Measurements from ENCODE around the gene EPS8L2. TPM values are rescaled to one million over a fixed set of nuclear protein-coding genes. Genes with fewer than 3 reads are reported as not detected.

EPS8L2 gene
- polyA plus RNA-seq, 3 donors, result 11.2 to 54.5 (median 29.2) TPM

DNA sequence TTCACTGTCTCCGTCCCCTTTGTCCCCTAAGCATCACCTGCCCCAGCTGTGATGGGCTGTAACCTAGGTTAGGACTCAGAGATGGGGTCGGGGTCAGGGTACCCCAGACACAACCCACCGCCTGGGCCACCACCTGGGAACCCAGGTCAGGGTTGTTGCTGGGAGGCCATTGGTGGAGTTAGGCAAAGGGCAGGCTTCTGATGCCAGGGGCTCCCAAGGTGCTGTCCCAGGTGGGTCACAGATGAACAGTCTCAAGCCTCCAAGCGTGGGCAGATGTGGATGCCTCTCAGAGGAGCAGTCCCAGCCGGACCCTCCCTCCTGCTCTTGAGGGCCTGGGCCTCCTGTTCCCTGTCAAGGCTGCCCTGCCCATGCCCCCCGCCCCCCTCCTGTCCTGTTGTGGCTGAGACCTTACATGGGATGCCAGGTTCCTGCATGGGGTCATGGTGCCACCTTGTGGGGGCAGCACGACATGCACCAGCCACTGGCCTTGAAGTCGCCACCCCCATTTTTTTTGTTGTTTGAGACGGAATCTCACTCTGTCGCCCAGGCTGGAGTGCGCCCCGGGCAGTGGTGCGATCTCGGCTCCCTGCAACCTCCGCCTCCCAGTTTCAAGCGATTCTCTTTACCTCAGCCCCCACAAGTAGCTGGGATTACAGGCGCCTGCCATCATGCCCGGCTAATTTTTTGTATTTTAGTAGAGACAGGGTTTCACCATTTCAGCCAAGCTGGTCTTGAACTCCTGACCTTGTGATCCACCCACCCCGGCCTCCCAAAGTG is 59.2 kb downstream of the EPS8L2 start:
- no peak overlapping the region for H3K27ac ChIP-seq (ENCODE audit: low read depth, low read length)
- 70 to 72% (median 71%) methylated on average over 19 of the region's 19 CpGs for WGBS, 3 donors

DNA sequence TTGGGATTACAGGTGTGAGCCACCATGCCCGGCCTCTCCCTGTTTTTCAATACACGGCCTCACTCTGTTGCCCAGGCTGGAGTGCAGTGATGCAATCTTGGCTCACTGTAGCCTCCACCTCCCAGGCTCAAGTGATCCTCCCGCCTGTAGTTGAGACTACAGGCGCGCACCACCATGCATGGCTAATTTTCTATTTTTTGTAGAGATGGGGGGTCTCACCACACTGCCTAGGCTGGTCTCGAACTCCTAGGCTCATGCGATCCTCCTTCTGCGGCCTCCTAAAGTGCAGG is 59.7 kb downstream of the EPS8L2 start:
- WGBS, 3 donors, result 91 to 98% (median 92%) methylated on average over 8 of the region's 8 CpGs
- no peak overlapping the region for H3K27ac ChIP-seq (ENCODE audit: low read depth, low read length)

DNA sequence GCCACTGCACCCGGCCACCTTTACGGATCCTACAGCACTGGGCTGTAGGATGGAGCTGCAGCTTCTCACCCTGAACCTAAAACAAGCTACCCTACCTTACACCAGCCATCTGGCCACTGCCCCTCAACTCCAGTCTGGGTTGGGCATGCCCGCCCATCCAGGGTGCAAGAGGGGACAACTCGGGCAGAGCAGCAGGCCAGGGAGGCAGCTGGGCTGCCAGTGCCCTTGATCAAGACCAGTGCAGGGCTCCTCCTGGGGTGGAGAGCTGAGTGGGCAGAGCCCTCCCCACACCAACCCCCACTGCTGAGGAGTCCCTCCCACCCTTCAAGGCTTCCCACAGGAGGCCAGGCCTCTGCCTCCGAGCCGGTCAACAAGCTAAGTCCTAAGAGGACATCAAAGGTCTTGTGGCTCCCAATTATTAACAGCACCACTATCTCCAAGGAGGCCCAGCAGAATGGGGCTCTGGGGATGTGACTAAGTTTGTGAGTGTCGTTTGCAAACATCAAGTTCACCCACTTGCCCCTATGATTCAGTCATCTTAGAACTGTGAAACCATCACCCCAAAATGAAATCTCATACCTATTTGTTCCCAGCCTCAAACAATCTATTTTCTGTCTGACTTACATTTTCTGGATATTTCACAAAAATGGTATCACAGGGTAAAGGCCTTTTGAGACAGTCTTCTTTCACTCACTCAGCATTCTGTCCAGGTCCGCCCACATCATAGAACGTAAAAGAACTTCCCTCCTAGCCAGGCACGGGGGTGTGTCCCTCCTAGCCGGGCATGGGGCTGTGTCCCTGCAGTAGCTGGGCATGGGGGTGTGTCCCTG is 60.3 kb downstream of the EPS8L2 start:
- H3K27ac ChIP-seq (ENCODE audit: low read depth, low read length), result no peak overlapping the region
- 76 to 88% (median 77%) methylated on average over 11 of the region's 11 CpGs for WGBS, 3 donors

DNA sequence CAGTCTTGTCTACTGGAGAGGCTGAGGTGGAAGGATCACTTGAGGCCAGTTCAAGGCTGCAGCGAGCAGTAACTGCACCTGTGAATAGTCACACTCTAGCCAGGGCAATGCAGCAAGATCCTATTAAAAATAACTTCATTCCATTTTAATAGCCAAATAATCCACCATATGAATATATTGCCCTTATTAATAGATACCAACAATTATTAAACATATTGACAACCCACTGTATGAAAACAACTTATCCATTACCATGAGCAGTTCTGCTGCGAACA is 60.8 kb downstream of the EPS8L2 start:
- 92 to 95% (median 94%) methylated on average over 2 of the region's 2 CpGs for WGBS, 3 donors
- H3K27ac ChIP-seq (ENCODE audit: low read depth, low read length), result no peak overlapping the region

DNA sequence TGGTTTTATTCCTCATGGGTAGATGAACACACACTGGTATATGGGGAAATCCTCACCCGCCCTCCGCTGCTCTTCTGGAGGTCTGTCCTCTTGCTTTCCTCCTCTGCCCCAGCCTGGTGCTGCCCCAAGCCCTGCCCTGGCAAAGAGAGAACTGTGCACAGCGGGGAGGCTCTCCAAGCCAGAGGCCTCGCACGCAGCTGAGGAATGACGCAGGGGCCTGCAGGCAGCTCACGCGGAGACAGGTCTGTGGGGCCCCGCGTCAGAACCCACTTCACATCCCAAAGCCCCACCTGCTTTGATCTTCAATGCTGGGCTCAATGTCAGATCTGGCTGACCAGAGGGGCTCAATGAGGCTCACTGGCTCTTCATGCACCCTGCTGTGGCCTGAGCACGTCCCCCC is 61.2 kb downstream of the EPS8L2 start:
- 92 to 93% (median 93%) methylated on average over 11 of the region's 11 CpGs for WGBS, 3 donors

DNA sequence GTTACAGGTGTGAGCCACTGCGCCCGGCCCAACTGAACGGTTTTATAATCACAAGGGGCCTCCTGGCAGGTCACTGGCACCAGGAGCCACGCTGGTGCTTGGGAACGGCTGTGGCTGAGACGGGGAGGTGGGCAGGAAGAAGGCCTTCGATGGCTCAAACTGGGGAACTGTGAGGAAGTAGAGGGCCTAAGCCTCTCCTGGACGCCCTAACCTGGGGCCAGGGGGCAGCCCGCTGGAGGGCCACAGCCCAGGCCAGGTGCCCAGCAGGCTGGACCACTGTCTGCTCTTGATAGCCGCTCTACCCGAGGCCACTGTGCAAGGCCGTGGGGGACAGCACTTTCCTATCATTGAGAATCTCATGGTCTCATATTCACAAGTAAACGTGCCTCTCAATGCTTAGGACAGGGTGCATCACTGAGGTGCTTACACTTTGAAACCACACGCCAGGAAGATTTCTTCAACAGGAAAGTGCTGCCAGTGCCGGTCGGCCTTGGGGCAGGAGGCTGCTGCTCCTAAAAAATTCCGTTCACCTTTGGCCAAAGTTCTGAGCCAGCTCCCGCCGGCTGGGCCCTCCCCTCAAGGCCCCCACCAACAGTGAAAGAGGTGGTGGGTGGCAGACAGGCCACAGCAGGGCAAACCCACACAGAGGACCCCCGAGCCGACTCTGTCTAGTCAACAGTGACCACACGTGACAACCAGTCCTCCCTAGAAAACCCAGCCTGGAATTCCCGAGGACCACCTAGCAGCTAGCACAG is 64.0 kb downstream of the EPS8L2 start:
- no peak overlapping the region for H3K27ac ChIP-seq (ENCODE audit: low read depth, low read length)
- 87 to 88% (median 87%) methylated on average over 23 of the region's 23 CpGs for WGBS, 3 donors

More for the DNA sequence above, 61.2 kb downstream of the EPS8L2 start:
- no peak overlapping the region for H3K27ac ChIP-seq (ENCODE audit: low read depth, low read length)

DNA sequence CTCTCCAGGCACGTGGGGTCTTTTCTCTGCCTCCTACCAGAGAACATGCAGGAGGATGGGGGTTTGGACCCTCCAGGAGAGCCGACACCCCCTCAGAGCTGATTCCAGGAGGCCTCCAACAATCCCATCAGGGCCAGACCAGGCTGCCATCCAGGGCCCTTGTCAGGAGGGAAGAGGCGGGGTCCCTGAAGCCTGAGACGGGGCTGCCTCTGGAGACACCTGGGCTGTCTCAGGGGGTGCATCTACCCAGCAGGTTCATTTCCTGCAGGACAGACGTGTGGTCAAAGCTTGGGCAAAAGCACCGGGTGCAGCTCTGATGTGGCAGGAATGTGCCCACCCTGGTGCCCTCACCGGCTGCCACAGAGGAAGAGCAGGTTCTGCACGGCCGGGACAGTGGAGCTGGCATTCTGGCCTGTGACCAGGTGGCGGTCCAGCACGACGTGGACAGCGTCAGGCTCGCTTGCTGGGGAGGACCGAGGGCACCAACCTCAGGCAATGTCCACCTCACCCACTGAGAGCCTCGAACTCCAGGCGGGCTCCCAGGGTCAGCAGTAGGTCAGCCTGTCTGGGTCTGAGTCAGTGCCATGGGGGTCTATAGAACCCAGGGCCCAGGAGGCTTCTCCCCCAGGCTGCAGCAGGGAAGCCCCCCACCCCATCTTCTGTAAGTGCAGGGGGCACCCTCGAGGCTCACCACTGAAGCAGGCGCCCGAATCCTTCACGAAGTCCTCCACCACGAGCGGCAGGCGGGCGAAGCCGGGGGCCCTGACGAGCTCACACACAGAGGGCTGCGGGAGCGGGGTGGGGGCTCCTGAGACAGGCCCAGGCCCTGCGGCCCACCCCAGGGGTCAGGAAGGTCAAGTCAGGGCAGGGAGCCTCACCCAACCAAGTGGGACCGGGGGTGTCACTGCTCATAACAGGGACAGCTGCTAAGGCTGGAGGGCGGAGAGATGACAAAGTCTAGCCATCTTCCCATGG is 64.9 kb downstream of the EPS8L2 start:
- H3K27ac ChIP-seq (ENCODE audit: low read depth, low read length), result no peak overlapping the region
- WGBS, 3 donors, result 90 to 92% (median 92%) methylated on average over 31 to 32 of the region's 32 CpGs

DNA sequence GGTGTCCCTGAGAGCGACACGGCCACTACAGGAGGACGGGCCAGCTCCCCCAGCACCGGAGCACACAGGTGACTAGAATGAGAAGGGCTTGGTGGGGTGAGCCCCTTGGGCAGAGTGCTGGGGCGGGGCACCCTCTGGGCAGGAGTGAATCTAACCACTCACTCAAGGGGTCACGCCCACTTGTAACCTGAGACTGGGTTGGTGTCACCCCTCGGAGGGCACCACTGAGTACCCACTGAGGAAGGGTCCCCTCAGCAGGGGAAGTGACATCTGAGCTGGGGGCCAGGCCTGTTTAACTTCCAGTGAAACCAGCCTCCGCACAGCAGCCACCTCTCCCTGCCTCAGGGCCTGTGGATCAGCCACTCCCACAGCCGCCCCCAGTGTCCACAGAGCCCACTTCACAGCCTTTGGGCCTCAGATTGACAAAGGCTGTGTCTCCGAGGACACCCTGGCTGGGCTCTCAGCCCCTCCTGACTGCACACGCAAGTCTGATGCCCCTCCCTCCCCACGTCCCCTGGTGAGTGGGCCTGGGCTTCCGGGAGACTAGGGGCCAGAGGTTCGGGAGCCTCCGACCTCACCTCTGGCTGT is 65.7 kb downstream of the EPS8L2 start:
- H3K27ac ChIP-seq (ENCODE audit: low read depth, low read length), result no peak overlapping the region
- WGBS, 3 donors, result 81 to 88% (median 87%) methylated on average over 12 to 15 of the region's 15 CpGs

DNA sequence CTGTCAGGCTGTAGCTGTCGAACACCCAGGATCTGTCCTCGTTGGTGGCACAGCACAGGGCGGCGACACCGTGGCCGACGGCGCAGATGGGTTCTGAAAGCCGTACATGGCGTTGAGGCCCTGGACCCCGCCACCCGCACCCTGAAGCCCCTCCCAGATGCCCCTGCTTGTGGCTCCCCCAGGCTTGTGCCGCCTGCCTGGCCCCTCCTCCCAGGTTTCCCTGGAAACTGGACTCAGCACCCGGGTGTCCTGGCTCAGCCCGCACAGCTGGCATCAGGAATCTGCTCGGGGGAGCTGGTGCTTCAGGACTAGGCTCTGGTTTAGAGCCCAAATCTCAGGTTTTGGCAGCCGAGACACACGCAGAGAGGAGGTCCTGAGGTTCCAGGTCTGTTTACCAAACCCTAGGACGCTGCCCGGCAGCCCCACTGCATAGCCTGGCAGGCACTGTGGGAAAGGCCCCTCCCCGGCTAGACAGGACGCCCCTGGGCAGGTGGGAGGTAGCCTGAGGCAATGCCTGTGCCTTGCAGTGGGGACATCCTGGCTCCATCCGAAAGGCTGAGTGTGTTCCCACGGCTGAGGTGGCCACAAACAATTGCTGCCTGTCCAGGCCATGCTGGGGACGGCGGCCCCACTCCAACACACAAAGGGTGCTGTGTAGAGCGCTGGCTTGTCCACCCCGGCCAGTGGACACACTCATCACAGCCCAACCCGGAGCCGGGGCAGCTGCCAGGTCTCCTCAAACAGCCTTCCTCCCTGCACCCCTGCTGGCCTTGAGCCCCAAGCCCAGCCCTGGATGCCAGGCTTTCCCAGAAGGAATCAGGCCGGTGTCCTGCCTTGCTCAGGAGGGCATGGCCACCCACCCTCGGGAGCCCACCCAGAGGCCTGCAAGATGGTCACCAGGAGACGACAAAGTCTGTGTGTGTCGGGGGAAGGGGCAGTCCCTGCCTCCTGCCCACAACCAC is 66.7 kb downstream of the EPS8L2 start:
- 78 to 80% (median 79%) methylated on average over 33 to 34 of the region's 34 CpGs for WGBS, 3 donors
- no peak overlapping the region for H3K27ac ChIP-seq (ENCODE audit: low read depth, low read length)

DNA sequence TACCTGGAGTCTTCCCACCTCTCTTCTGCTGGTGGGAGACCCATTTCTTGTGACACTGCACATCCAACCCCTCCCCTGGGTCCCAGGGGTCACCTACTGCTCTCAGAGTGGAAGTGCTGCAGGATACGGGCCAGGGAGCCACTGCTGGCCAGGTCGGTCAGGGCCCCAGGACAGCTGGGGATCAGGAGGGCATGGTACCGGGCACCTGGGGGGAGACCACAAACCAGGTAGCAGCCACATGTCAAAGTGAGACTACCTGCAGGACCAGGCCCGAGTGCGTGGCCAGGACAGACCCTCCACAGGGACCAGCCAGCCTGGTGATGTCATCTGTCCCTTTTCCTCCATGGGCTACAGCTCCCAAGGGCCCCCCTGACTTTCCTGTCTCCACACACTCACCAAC is 67.4 kb downstream of the EPS8L2 start:
- WGBS, 3 donors, result 91 to 92% (median 92%) methylated on average over 5 of the region's 5 CpGs
- no peak overlapping the region for H3K27ac ChIP-seq (ENCODE audit: low read depth, low read length)

DNA sequence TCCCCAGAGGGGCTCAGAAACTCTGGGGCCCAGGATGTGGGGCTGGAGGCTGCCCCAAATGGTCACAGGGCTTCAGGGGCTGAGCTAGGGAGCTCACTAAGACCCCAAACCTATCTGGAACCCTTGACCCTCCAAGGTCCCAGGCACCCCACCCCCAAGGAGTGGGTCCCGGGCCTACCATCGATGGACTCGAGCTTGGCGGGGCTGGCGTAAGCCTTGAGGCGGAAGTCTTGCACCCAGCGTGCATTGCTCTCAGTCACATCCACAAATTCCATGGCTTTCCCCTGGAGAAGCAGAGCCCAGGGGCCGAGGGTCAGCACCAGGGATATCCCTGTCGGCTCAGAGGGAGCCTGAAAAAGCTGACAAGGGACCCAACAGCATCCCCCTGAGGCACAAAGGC is 67.8 kb downstream of the EPS8L2 start:
- WGBS, 3 donors, result 92 to 97% (median 93%) methylated on average over 9 of the region's 9 CpGs
- H3K27ac ChIP-seq (ENCODE audit: low read depth, low read length), result no peak overlapping the region

DNA sequence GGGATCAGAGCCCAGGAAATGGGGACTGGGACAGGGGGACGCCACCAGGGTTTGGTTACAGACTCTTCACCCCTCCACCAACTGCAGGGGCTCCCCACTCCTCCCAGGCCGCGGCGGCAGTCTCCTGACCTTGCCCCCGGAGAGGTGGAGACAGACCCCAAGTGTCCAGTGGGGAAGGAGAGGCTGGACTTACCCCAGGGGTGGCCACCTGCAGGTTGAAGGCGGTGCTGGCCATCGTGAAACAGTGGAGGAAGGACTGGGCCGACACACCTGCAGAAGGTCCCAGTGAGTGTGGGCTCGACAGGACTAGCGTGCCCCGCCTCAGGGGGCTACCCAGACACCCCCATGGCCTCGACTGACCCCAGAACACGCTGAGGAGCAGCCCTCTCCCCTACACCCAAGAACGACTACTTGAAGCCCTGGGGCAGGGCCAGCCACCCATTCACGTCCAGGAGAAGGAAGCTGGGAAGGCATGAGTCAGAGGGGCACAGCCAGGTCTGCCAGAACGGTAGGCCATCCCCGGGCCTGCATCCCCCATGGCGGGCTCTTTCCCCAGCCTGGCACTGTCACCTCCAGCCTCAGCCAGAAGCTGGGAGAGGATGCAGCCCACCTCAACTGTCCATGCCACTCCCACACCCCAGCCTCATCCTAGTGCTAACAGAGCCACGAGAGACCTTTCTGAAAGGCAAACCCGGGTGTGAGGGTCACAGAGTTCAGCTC is 69.0 kb downstream of the EPS8L2 start:
- WGBS, 3 donors, result 68 to 71% (median 71%) methylated on average over 18 to 20 of the region's 20 CpGs
- H3K27ac ChIP-seq (ENCODE audit: low read depth, low read length), result no peak overlapping the region

DNA sequence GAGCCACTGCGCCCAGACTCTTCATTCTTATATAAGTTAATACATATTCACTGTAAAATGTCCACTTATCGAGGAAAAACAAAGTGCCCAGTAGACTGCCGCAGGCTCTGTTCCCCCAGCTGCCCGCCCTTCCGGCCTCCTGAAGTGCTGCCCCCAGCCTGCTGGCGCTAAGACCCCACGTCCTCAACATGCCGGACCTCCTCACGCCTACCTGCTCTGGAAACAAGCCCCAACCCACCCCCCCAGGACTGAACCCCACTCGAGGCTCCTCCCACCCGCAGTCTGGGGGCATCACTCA is 70.2 kb downstream of the EPS8L2 start:
- WGBS, 3 donors, result 32 to 41% (median 37%) methylated on average over 11 of the region's 11 CpGs
- no peak overlapping the region for H3K27ac ChIP-seq (ENCODE audit: low read depth, low read length)

DNA sequence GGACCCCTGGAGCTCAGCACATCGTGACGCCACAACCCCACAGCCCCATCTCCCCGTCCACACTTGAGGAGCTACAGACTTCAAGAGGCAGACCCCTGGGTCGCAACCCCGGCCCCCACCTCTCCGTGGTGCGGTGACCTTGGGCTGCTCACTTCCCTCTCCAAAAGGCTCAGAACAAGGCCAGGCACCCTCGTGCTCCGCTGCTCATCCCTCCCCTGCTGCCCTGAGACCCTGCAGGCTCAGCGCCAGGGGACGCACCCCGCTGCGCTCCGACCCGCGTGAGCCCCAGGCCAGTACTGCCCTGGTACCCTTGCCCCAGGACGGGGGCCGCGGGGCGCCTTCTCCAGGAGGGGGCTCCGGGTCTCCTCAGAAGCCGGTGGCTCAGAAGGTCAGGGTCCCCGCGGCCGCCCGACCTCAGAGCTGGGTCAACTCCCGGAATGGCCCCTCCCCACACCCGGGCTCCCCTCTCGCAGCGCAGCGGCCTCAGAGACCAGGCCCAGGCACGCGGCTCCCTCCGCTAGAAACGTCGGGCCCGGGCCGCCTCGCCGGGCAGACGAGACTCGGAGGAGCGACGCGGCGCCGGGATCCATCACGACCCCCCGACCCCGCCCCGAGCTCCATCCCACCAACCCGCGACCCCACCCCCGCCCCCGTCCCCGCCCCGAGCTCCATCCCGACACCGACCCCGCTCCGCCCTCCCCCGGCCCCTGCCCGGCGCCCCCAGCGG is 70.7 kb downstream of the EPS8L2 start:
- H3K27ac ChIP-seq (ENCODE audit: low read depth, low read length), result no peak overlapping the region
- 1 to 2% (median 2%) methylated on average over 57 to 65 of the region's 65 CpGs for WGBS, 3 donors
